Smooth muscle cell (in vitro differentiated cells): ENCODE measurements around the gene FAN1. TPM values are rescaled to one million over a fixed set of nuclear protein-coding genes. Genes with fewer than 3 reads are reported as not detected.

Source experiments
- DNase-seq: peaks from one replicate; lab custom pipeline; 2025; ENCODE audit not compliant: unreplicated experiment; lab: John Stamatoyannopoulos, UW
- H2AFZ ChIP-seq: fragments of 200-600 bp; sonication (generic); 2 replicates; pipeline ENCODE4 v1.6.0; 2016; ENCODE audit warnings: antibody characterized with exemption, low read depth, mild to moderate bottlenecking
- H3F3A ChIP-seq: fragments of 200-600 bp; sonication (generic); 2 replicates; pipeline ENCODE4 v1.6.0; 2017; ENCODE audit warnings: antibody characterized with exemption, low read depth
- H3K27ac ChIP-seq: fragments of 200-600 bp; sonication (generic); 2 replicates; pipeline ENCODE4 v1.5.1; 2016; ENCODE audit warnings: low read depth, mild to moderate bottlenecking
- H3K27me3 ChIP-seq: fragments of 200-600 bp; sonication (generic); 2 replicates; pipeline ENCODE4 v1.6.1; 2016; ENCODE audit warnings: low read depth, mild to moderate bottlenecking
- H3K36me3 ChIP-seq: fragments of 200-600 bp; sonication (generic); 2 replicates; pipeline ENCODE4 v1.5.1; 2016; ENCODE audit warnings: low read depth
- H3K4me1 ChIP-seq: fragments of 200-600 bp; sonication (generic); 2 replicates; pipeline ENCODE4 v1.5.1; 2016; ENCODE audit warnings: low read depth
- H3K4me2 ChIP-seq: fragments of 200-600 bp; sonication (generic); 2 replicates; pipeline ENCODE4 v1.6.0; 2016; ENCODE audit warnings: mild to moderate bottlenecking
- H3K4me3 ChIP-seq: fragments of 200-600 bp; sonication (generic); 2 replicates; pipeline ENCODE4 v1.5.1; 2016; ENCODE audit warnings: mild to moderate bottlenecking
- H3K79me2 ChIP-seq: fragments of 200-600 bp; sonication (generic); 2 replicates; pipeline ENCODE4 v1.6.0; 2016; ENCODE audit warnings: low read depth, mild to moderate bottlenecking
- H3K9ac ChIP-seq: fragments of 200-600 bp; sonication (generic); 2 replicates; pipeline ENCODE4 v1.6.0; 2016; ENCODE audit warnings: low read depth
- H3K9me3 ChIP-seq: fragments of 200-600 bp; sonication (generic); replicated peaks from 2 replicates; pipeline ENCODE4 v1.5.1; 2016; ENCODE audit warnings: low read depth
- H4K20me1 ChIP-seq: fragments of 200-600 bp; sonication (generic); 2 replicates; pipeline ENCODE4 v1.6.0; 2016; ENCODE audit warnings: low read depth
- CTCF ChIP-seq: fragments of 200-600 bp; sonication (generic); IDR thresholded peaks from 2 replicates; pipeline ENCODE4 v1.5.1; 2017; ENCODE audit warnings: borderline replicate concordance, mild to moderate bottlenecking, antibody characterized with exemption; ENCODE audit not compliant: insufficient read depth, poor library complexity, severe bottlenecking
- WGBS: methylation state at CpG from one replicate; pipeline ENCODE4 v1.1.7; 2016; ENCODE audit warnings: low lambda C conversion rate; 5-methylcytosine and 5-hydroxymethylcytosine counted together
- polyA plus RNA-seq: library from polyadenylated mRNA; unstranded; fragments of >200 nt; fragmentation: Nextera tagmentation; extraction: Ambion mirVana; gene quantifications from 2 replicates; pipeline ENCODE4 v1.2.1, GENCODE V29; 2016
- small RNA-seq: library from RNA; depleted of rRNA; stranded (forward); fragments of <200 nt; gene quantifications from one replicate; pipeline ENCODE3, GENCODE V24; 2014
- total RNA-seq: library from RNA; depleted of rRNA; stranded (reverse); fragments of >200 nt; gene quantifications from 2 replicates; pipeline ENCODE4 v1.2.3, GENCODE V29; 2014

Gene FAN1
- total and polyA plus RNA-seq, 2 experiments from 2014 or later, result 7.7 to 12.1 TPM

GRCh38 chr15:30990446-30991254, 86.9 kb downstream of the FAN1 start:
- 6% methylated on average over 24 of the region's 24 CpGs for WGBS

GRCh38 chr15:30991255-30992235, 87.8 kb downstream of the FAN1 start, which contains the start of gene MTMR10:
Gene MTMR10 (minus strand): TSS chr15:30991628. CDS start chr15:30991506, 122 bp downstream.
- Histone ChIP-seq H3K9ac (peak within 1 kb of the TSS; percentile 96), H3K4me3 (peak within 1 kb of the TSS; percentile 100), H3K4me2 (peak within 1 kb of the TSS; percentile 95), H2AFZ (peak within 1 kb of the TSS; percentile 97), H3K36me3 (no peaks in the 10 kb centered on the region), H3K9me3 (no peaks in the 10 kb centered on the region), H4K20me1 (peaks cover 34% of the 10 kb centered on the region), H3K4me1 (peaks cover 10% of the 10 kb centered on the region), H3K27ac (peak within 1 kb of the TSS; percentile 86), H3K79me2 (peaks cover 47% of the 10 kb centered on the region), H3K27me3 (no peaks in the 10 kb centered on the region), H3F3A (no peaks in the 10 kb centered on the region)
- under 1% methylated on average over 73 of the region's 114 CpGs for WGBS
- TF ChIP-seq CTCF, result no peak
- DNase-seq, result peak; percentile 39

More at GRCh38 chr15:30990446-30991254, 86.9 kb downstream of the FAN1 start:
- no peaks in the 10 kb centered on the region for H3K27me3 ChIP-seq
- H3K4me3 ChIP-seq, result peak overlapping the region; percentile 100
- peaks cover 56% of the 10 kb centered on the region for H3K79me2 ChIP-seq
- H3K9ac ChIP-seq, result peak overlapping the region; percentile 96
- no peak for DNase-seq
- H3K36me3 ChIP-seq, result no peaks in the 10 kb centered on the region
- H3K4me1 ChIP-seq, result peaks cover 10% of the 10 kb centered on the region
- peak overlapping the region; percentile 95 for H3K4me2 ChIP-seq
- peaks cover 42% of the 10 kb centered on the region for H4K20me1 ChIP-seq
- no peaks in the 10 kb centered on the region for H3K9me3 ChIP-seq
- no peaks in the 10 kb centered on the region for H3F3A ChIP-seq
- no peak for TF ChIP-seq CTCF
- peak overlapping the region; percentile 86 for H3K27ac ChIP-seq
- H2AFZ ChIP-seq, result peak overlapping the region; percentile 97

- H4K20me1 ChIP-seq, result peaks cover 25% of the 10 kb centered on the region
- WGBS, result 70% methylated on average over 7 of the region's 7 CpGs
- peaks cover 38% of the 10 kb centered on the region for H3K79me2 ChIP-seq
- H3K4me1 ChIP-seq, result peaks cover 10% of the 10 kb centered on the region
- no peaks in the 10 kb centered on the region for H3K36me3 ChIP-seq
- peak overlapping the region; percentile 66 for H2AFZ ChIP-seq
- peak overlapping the region; percentile 95 for H3K4me2 ChIP-seq
- peak overlapping the region; percentile 86 for H3K27ac ChIP-seq
- H3K9me3 ChIP-seq, result no peaks in the 10 kb centered on the region
- no peak for DNase-seq
- no peaks in the 10 kb centered on the region for H3F3A ChIP-seq
- peak overlapping the region; percentile 100 for H3K4me3 ChIP-seq
- H3K9ac ChIP-seq, result no peak overlapping the region
- no peaks in the 10 kb centered on the region for H3K27me3 ChIP-seq
- no peak for TF ChIP-seq CTCF
Observed at GRCh38 chr15:30992249-30992864, 88.6 kb downstream of the FAN1 start.

Small RNA genes within 50 kb of the gene (small RNA-seq; reads per million reads assigned to genes)
- gene RNU6-466P, result not detected

Other genes with a start within 250 kb of the FAN1 start
- gene MTMR10, start 87.7 kb downstream of the FAN1 start, total RNA-seq, result 24.9 and 31.7 TPM in 2 replicates
- 9.4 and 11.6 TPM in 2 replicates for gene MTMR10, start 87.7 kb downstream of the FAN1 start, polyA plus RNA-seq
- gene TRPM1, start 197.8 kb downstream of the FAN1 start, total RNA-seq, result 1.3 TPM in 1 of 2 replicates, not detected in the other
- 0.33 TPM in 1 of 2 replicates, not detected in the other for gene TRPM1, start 197.8 kb downstream of the FAN1 start, polyA plus RNA-seq